Measurements from ENCODE around the gene ADAMTS7. TPM values are rescaled to one million over a fixed set of nuclear protein-coding genes. Genes with fewer than 3 reads are reported as not detected.
A peak's percentile ranks its signal among the peaks of the same experiment; 100 is the strongest.
"Not testable (repeated sequence)": the region's sequence is repeated elsewhere in the genome, so short reads cannot be mapped to it uniquely, and the experiment has no call there.

The ADAMTS7 gene
- total RNA-seq, 1 experiment from 2014 or later, result 2.8 TPM

- Histone ChIP-seq H3K4me1 (replicated peaks) (peaks cover 7% of the 10 kb centered on the region), H3K27ac (no peak overlapping the region)
These were observed 49.3 kb downstream of the ADAMTS7 start for GRCh38 chr15:78761891-78762385.

GRCh38 chr15:78761475-78761874 is 49.8 kb downstream of the ADAMTS7 start:
- H3K36me3 ChIP-seq, result not testable (repeated sequence)
- H3K4me1 ChIP-seq (replicated peaks), result peaks cover 10% of the 10 kb centered on the region

More at GRCh38 chr15:78761891-78762385, 49.3 kb downstream of the ADAMTS7 start:
- no peaks in the 10 kb centered on the region for H3K27me3 ChIP-seq (replicated peaks)
- DNase-seq (ENCODE audit: low read depth in 1 of 2, low spot score in 2 of 2), result no peak
- no peak overlapping the region for H3K4me3 ChIP-seq
- H3K36me3 ChIP-seq, result no peaks in the 10 kb centered on the region
- H3K9me3 ChIP-seq (replicated peaks), result no peaks in the 10 kb centered on the region

DNA sequence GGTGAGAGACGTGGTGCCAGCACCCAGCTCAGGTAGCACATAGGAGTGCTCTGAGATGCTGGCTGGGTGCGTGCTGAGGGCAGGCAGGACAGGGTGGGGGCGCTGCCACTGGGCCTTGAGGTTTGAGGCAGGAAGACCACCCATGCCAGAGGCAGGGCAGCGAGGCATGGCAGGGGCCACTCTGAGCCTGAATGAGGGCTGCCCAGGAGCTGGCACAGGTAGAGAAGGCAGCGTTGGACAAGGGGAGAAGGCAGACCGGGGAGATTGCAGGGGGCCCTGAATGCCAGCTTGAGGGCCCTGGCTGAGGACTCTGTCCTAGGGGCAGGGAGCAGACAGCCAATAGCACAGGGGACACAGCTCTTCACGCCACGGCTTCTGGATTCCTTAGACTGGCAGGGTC is 50.2 kb downstream of the ADAMTS7 start:
- Histone ChIP-seq H3K4me3 (no peak overlapping the region), H3K36me3 (no peaks in the 10 kb centered on the region), H3K4me1 (replicated peaks) (peaks cover 10% of the 10 kb centered on the region), H3K9me3 (replicated peaks) (no peaks in the 10 kb centered on the region), H3K27me3 (replicated peaks) (no peaks in the 10 kb centered on the region), H3K27ac (no peak overlapping the region)
- DNase-seq (ENCODE audit: low read depth in 1 of 2, low spot score in 2 of 2), result no peak

More at GRCh38 chr15:78761475-78761874, 49.8 kb downstream of the ADAMTS7 start:
- H3K27ac ChIP-seq; DNase-seq (ENCODE audit: low read depth in 1 of 2, low spot score in 2 of 2); H3K27me3 ChIP-seq (replicated peaks); H3K4me3 ChIP-seq; H3K9me3 ChIP-seq (replicated peaks): not testable (repeated sequence)

GRCh38 chr15:78760091-78760882 is 51.0 kb downstream of the ADAMTS7 start:
- not testable (repeated sequence) for DNase-seq (ENCODE audit: low read depth in 1 of 2, low spot score in 2 of 2); H3K27ac ChIP-seq; H3K27me3 ChIP-seq (replicated peaks); H3K36me3 ChIP-seq; H3K9me3 ChIP-seq (replicated peaks); H3K4me3 ChIP-seq
- H3K4me1 ChIP-seq (replicated peaks), result peaks cover 10% of the 10 kb centered on the region

DNA sequence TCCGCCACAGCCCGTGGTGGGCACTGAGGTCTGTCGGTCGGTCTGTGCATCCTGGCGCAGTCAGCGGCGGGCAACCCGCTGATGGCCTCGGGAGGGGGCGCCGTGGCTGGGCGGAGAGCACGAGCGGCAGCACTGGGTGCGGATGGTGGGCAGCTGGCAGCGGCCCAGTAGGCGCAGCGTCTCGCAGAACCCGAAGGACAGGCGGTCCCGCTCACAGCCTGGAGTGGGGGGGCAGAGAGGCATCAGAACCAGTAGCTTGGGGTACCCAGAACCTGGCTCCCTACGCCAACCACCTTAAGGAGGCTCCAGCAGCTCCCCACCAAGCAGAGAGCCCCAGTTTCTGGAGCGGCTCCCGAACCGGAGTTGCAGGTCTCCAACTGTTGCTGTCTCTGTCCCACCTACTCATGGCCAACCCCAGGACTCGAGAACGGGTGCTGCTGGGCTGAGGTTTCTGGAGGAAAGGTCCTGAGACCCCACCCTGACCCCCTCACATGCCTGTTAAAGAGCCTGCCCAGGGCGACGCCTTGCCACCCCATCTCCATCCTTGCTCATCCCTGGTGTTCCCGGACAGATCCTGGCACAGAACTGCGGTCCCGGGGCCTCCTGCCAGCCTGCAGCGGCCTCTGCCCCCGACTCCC is 51.8 kb downstream of the ADAMTS7 start:
- DNase-seq (ENCODE audit: low read depth in 1 of 2, low spot score in 2 of 2); H3K9me3 ChIP-seq (replicated peaks); H3K36me3 ChIP-seq; H3K27ac ChIP-seq; H3K4me3 ChIP-seq; H3K27me3 ChIP-seq (replicated peaks): not testable (repeated sequence)
- H3K4me1 ChIP-seq (replicated peaks), result peaks cover 10% of the 10 kb centered on the region

GRCh38 chr15:78758486-78759200 is 52.6 kb downstream of the ADAMTS7 start:
- not testable (repeated sequence) for H3K27ac ChIP-seq; H3K27me3 ChIP-seq (replicated peaks); H3K4me3 ChIP-seq; DNase-seq (ENCODE audit: low read depth in 1 of 2, low spot score in 2 of 2); H3K36me3 ChIP-seq; H3K9me3 ChIP-seq (replicated peaks)
- peaks cover 10% of the 10 kb centered on the region for H3K4me1 ChIP-seq (replicated peaks)

GRCh38 chr15:78758084-78758483 is 53.2 kb downstream of the ADAMTS7 start:
- H3K27me3 ChIP-seq (replicated peaks); H3K4me3 ChIP-seq; DNase-seq (ENCODE audit: low read depth in 1 of 2, low spot score in 2 of 2); H3K9me3 ChIP-seq (replicated peaks); H3K36me3 ChIP-seq; H3K27ac ChIP-seq: not testable (repeated sequence)
- H3K4me1 ChIP-seq (replicated peaks), result peaks cover 10% of the 10 kb centered on the region

DNA sequence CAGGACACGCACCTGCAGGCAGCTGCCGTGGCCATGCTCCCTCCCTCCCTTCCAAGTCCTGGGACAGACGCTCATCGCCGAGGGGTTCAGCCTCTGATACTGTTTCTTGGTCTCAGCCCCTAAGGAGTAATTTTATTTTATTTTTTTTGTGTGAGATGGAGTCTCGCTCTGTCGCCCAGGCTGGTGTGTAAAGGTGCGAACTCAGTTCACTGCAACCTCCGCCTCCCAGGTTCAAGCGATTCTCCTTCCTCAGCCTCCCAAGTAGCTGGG is 53.7 kb downstream of the ADAMTS7 start:
- Histone ChIP-seq H3K27ac (no peak overlapping the region), H3K9me3 (replicated peaks) (no peaks in the 10 kb centered on the region), H3K36me3 (no peaks in the 10 kb centered on the region), H3K27me3 (replicated peaks) (no peaks in the 10 kb centered on the region), H3K4me1 (replicated peaks) (peaks cover 10% of the 10 kb centered on the region), H3K4me3 (no peak overlapping the region)
- DNase-seq (ENCODE audit: low read depth in 1 of 2, low spot score in 2 of 2), result no peak

DNA sequence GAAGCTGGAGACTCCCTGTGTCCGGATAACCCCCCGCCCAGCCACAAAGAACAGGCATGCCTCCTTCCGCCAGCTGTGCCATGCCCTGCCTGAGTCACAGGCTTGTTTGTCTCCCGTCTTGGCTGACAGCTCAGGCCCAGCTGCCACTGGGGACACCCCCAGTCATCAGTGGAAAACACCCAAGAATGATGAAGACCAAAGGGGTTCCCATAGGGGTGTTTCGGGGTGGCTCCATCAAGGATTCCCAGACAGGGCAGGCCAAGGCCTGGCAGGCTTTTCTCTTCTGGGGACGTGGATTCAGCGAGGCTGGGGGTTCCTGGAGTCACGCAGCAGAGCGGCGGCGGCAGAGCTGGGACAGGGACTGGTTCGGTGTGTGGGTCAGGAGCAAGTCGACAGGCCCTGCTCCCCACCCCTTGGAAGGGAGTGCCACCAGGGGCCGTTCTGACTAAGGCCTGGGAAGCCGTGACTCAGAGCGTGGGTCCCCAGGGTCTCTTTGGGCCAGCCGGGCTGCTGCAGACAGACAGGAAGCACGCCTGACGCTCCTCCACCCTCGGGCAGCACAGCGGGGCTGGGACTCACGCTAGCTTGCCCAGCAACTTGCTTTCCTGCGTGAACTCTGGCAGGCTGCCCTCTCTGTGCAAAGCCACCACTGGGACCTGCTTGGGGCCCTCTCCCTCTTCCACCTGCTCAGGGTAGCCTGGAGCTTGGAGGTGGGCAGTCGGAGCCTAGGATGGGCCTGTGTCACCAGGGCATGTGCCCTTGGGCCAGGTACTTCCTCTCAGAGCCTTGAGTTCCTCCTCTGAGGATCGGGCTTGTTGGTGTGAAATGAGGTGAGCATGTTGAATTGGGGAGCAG is 54.3 kb downstream of the ADAMTS7 start:
- not testable (repeated sequence) for H3K9me3 ChIP-seq (replicated peaks); H3K36me3 ChIP-seq; H3K27me3 ChIP-seq (replicated peaks); H3K27ac ChIP-seq; H3K4me3 ChIP-seq
- DNase-seq (ENCODE audit: low read depth in 1 of 2, low spot score in 2 of 2), result peak; percentile 42 to 87
- peaks cover 10% of the 10 kb centered on the region for H3K4me1 ChIP-seq (replicated peaks)

GRCh38 chr15:78755900-78756591 is 55.2 kb downstream of the ADAMTS7 start:
- not testable (repeated sequence) for H3K9me3 ChIP-seq (replicated peaks); H3K27me3 ChIP-seq (replicated peaks); H3K27ac ChIP-seq; H3K4me3 ChIP-seq; DNase-seq (ENCODE audit: low read depth in 1 of 2, low spot score in 2 of 2); H3K36me3 ChIP-seq
- peaks cover 10% of the 10 kb centered on the region for H3K4me1 ChIP-seq (replicated peaks)

- H3K27ac ChIP-seq; H3K36me3 ChIP-seq; DNase-seq (ENCODE audit: low read depth in 1 of 2, low spot score in 2 of 2); H3K27me3 ChIP-seq (replicated peaks); H3K4me3 ChIP-seq; H3K9me3 ChIP-seq (replicated peaks): not testable (repeated sequence)
- peaks cover 17% of the 10 kb centered on the region for H3K4me1 ChIP-seq (replicated peaks)
These were observed 56.5 kb downstream of the ADAMTS7 start for GRCh38 chr15:78754637-78755280.

DNA sequence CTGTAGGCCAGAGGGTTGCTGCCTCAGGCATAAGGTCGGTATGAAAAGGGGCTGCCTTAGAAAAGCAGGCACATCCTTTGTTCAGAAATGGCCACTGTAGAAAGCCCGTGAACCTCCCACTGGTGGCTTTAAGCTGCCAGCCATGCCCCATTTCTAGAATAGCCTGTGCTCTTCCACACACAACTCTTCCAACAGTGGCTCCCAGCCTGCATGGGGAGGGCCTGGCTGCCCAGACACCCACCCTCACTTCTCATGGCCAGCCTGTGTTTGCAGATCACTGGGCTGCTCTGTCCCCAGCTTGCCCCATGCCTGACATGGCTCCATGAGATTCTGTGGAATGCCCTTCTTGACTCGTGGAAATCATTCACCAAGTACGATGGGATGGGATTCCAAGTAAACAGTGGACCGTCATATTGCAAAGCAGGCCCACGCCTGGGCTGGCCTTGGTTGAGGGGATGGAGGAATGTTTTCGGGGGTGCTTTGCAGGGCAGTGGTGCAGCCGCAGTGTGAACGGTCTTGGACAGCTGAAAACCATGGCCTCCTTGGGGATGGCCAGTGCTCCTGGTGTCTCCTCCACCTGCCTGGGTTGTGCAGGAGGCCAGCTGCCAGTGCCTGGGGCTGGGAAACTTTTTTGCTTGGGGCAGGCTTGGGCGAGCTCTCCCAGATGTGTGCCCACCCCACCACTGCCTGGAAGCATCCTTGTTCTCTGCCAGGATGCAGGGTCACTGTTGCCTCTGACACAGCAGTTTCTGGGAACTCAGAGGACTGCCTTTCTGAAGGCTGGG is 57.3 kb downstream of the ADAMTS7 start:
- H3K9me3 ChIP-seq (replicated peaks); H3K36me3 ChIP-seq; H3K4me3 ChIP-seq; H3K27ac ChIP-seq; H3K27me3 ChIP-seq (replicated peaks); DNase-seq (ENCODE audit: low read depth in 1 of 2, low spot score in 2 of 2): not testable (repeated sequence)
- H3K4me1 ChIP-seq (replicated peaks), result peaks cover 17% of the 10 kb centered on the region
